Bronchial epithelial cell (primary cell): ENCODE measurements around the gene NID1. TPM values are rescaled to one million over a fixed set of nuclear protein-coding genes. Genes with fewer than 3 reads are reported as not detected.

ENCODE experiments used
- DNase-seq: peaks from one replicate; pipeline ENCODE4 v3.0.0-alpha.2; 2010; ENCODE audit warnings: low read depth
- FAIRE-seq: peaks from 2 replicates; lab custom pipeline; 2011; peaks lifted over from hg19 to GRCh38; lab: Jason Lieb, UNC
- H3K27me3 ChIP-seq: 2 replicates; pipeline ENCODE4 v1.5.1; 2011; ENCODE audit warnings: low read length; ENCODE audit not compliant: control insufficient read depth, insufficient read depth
- H3K36me3 ChIP-seq: 2 replicates; pipeline ENCODE4 v1.5.1; 2011; ENCODE audit warnings: low read length; ENCODE audit not compliant: control insufficient read depth, insufficient read depth
- H3K4me3 ChIP-seq: 2 replicates; pipeline ENCODE4 v1.5.1; 2011; ENCODE audit warnings: mild to moderate bottlenecking, low read depth, low read length, control low read depth
- CTCF ChIP-seq: IDR thresholded peaks from 2 replicates; pipeline ENCODE4 v1.5.1; 2011; ENCODE audit warnings: mild to moderate bottlenecking, moderate library complexity, low read length, control low read depth, inconsistent platforms; ENCODE audit not compliant: insufficient read depth, severe bottlenecking
- total RNA-seq: library from RNA; depleted of rRNA; stranded (reverse); fragments of >200 nt; gene quantifications from 2 replicates; pipeline ENCODE4 v1.2.1, GENCODE V29; 2014

NID1 gene
- total RNA-seq, 1 donor from 2014 or later, result 1.3 TPM

- no peaks in the 10 kb centered on the region for H3K36me3 ChIP-seq
- FAIRE-seq, result no peak
Measured at GRCh38 chr1:236044341-236044740, 20.5 kb downstream of the NID1 start.

GRCh38 chr1:236041631-236042618 is 23.0 kb downstream of the NID1 start:
- FAIRE-seq, result peak; percentile 70
- no peaks in the 10 kb centered on the region for H3K27me3 ChIP-seq
- TF ChIP-seq CTCF, result no peak
- no peak overlapping the region for H3K4me3 ChIP-seq
- DNase-seq, result no peak
- no peaks in the 10 kb centered on the region for H3K36me3 ChIP-seq

More at GRCh38 chr1:236044341-236044740, 20.5 kb downstream of the NID1 start:
- TF ChIP-seq CTCF, result no peak
- no peaks in the 10 kb centered on the region for H3K27me3 ChIP-seq
- H3K4me3 ChIP-seq, result no peak overlapping the region
- DNase-seq, result no peak

DNA sequence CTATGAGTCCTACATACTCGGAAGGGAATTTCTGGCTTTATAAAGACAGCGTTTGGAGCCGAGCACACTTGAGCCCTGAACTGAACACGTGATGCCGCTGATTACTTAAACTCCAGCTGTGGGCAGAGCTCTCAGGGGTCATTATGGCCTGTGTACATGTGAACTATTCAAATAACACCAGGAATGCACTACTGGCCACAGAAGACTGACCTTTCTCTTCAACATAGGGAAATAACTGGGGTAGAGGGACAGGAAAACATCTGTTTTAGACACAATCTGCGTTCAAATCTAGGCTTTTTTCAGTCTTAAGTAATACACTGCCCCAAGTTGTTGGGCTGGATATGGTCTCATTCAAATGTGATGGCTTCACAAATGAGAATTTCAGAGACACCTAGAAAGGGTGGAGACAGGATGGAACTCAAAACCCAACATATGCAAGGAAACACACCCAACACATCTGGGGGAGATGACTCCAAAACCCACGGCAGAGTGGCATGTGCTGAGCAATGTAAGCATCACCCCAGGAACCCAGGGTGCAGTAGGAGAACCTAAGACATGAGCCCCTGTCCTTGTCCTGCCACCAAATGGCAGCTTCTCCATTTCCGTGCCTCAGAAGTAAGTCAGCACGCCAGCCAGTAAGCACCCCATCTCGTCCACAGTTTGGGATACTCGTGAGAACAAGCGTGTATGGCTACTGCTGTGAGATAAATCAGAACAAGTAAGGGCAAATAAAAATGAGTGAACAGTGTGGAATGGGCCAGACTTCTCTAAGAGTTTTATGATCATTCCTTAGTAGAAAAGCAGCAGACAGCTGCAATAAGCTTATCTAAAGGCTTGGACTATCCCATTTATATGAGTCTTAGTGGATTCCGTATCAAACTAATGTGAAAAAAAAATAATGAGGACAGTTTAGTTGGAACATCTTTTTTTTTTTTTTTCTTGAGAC is 24.9 kb downstream of the NID1 start:
- H3K36me3 ChIP-seq, result no peaks in the 10 kb centered on the region
- FAIRE-seq (no peak), DNase-seq (no peak)
- no peak for TF ChIP-seq CTCF
- H3K4me3 ChIP-seq, result no peak overlapping the region
- H3K27me3 ChIP-seq, result no peaks in the 10 kb centered on the region

GRCh38 chr1:236038034-236038433 is 26.9 kb downstream of the NID1 start:
- Histone ChIP-seq H3K4me3 (no peak overlapping the region), H3K27me3 (no peaks in the 10 kb centered on the region), H3K36me3 (no peaks in the 10 kb centered on the region)
- TF ChIP-seq CTCF, result no peak
- DNase-seq (no peak), FAIRE-seq (no peak)

DNA sequence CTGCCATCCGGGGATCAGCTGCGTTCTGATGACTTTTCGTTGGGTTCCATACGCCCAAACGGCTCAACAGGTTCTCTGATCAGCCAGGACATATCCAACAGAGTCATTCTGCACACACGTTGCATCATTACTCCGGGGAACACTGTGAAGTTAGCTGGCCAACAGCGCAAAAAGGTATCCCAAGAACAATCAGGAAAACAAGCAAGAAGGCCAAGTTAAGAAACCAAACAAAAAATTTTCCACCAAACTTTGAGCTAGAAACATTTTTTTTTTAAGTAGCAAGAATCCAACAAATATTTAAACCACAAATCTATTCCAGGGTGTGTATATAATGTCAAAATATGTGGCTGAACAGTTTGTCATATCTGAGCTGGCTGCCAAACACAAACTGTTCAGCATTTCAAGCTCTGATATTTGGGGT is 29.2 kb downstream of the NID1 start:
- no peak for FAIRE-seq
- no peak for DNase-seq

More for the DNA sequence above, 29.2 kb downstream of the NID1 start:
- no peak for TF ChIP-seq CTCF
- H3K4me3 ChIP-seq, result no peak overlapping the region
- H3K27me3 ChIP-seq, result no peaks in the 10 kb centered on the region
- H3K36me3 ChIP-seq, result no peaks in the 10 kb centered on the region
